ENCODE measurements around the gene CEP126. TPM values are rescaled to one million over a fixed set of nuclear protein-coding genes. Genes with fewer than 3 reads are reported as not detected.

The CEP126 gene
- total and polyA plus RNA-seq, 2 of the 13 experiments (the other 11 are each of a cell fraction or from before 2014, with no cell fraction given): 1.4 to 1.7 TPM

- no peak for TF ChIP-seq HBP1 (CRISPR knock-in tag; IDR thresholded peaks at IDR 0.05; ENCODE audit: low read depth)
- peak; percentile 23; the same call in 1 of the 2 replicates for TF ChIP-seq FOXJ3 (CRISPR knock-in tag; IDR thresholded peaks at IDR 0.05; ENCODE audit: borderline replicate concordance)
- no peak for TF ChIP-seq ZKSCAN5 (CRISPR knock-in tag; IDR thresholded peaks at IDR 0.05)
- TF ChIP-seq THAP7 (CRISPR knock-in tag; IDR thresholded peaks at IDR 0.05): no peak
- no peak for TF ChIP-seq THAP8 (CRISPR knock-in tag; IDR thresholded peaks at IDR 0.05; ENCODE audit: borderline replicate concordance)
- no peak for TF ChIP-seq DR1 (CRISPR knock-in tag; IDR thresholded peaks at IDR 0.05)
- 0 out of 2 replicates have a peak, but pooled peaks have one; percentile 20 for TF ChIP-seq FOXA3 (CRISPR knock-in tag; IDR thresholded peaks at IDR 0.05)
- TF ChIP-seq ZNF282 (IDR thresholded peaks at IDR 0.05; ENCODE audit: partially characterized antibody): no peak
- peak; percentile 99 for TF ChIP-seq ZNF652 (CRISPR knock-in tag; IDR thresholded peaks at IDR 0.05; ENCODE audit: borderline replicate concordance, low read depth)
- peak; percentile 57; the same call in 1 of the 2 replicates for TF ChIP-seq AHDC1 (CRISPR knock-in tag; IDR thresholded peaks at IDR 0.05; ENCODE audit: borderline replicate concordance)
- TF ChIP-seq MAFG (CRISPR knock-in tag; IDR thresholded peaks at IDR 0.05): no peak
- TF ChIP-seq TARDBP (CRISPR knock-in tag; IDR thresholded peaks at IDR 0.05): 0 out of 2 replicates have a peak, but pooled peaks have one; percentile 29
- TF ChIP-seq FOXP1 (IDR thresholded peaks at IDR 0.05): no peak
- peak; percentile 78 for TF ChIP-seq FOXP1 (CRISPR knock-in tag; IDR thresholded peaks at IDR 0.05)
- 0 out of 2 replicates have a peak, but pooled peaks have one; percentile 28 for TF ChIP-seq HMG20A (CRISPR knock-in tag; IDR thresholded peaks at IDR 0.05; ENCODE audit: borderline replicate concordance)
- peak; percentile 33; the same call in 1 of the 2 replicates for TF ChIP-seq ISL2 (CRISPR knock-in tag; IDR thresholded peaks at IDR 0.05)
- TF ChIP-seq CREB1 (IDR thresholded peaks at IDR 0.05): no peak
- TF ChIP-seq CREB1 (CRISPR knock-in tag; IDR thresholded peaks at IDR 0.05): 0 out of 2 replicates have a peak, but pooled peaks have one; percentile 37
- no peak for TF ChIP-seq ZNF713 (CRISPR knock-in tag; IDR thresholded peaks at IDR 0.05)
- TF ChIP-seq ZMYM2 (CRISPR knock-in tag; IDR thresholded peaks at IDR 0.05): no peak
- TF ChIP-seq TBX3 (IDR thresholded peaks at IDR 0.05; ENCODE audit: borderline replicate concordance): no peak
- peak; percentile 72 for TF ChIP-seq MIXL1 (CRISPR knock-in tag; IDR thresholded peaks at IDR 0.05)
- no peak for TF ChIP-seq NAIF1 (CRISPR knock-in tag; IDR thresholded peaks at IDR 0.05; ENCODE audit: borderline replicate concordance)
Measured at GRCh38 chr11:101912823-101913284, 2.0 kb upstream of the CEP126 start (continued).

All from HepG2 (cell line).